ENCODE data around the gene PANK4. TPM values are rescaled to one million over a fixed set of nuclear protein-coding genes. Genes with fewer than 3 reads are reported as not detected.

The PANK4 gene
- total RNA-seq, 1 donor from 2014 or later = 26.3 TPM

GRCh38 chr1:2496087-2496622 lies 30.2 kb downstream of the PANK4 start:
- Histone ChIP-seq H3K27me3 (ENCODE audit: insufficient read depth, low read length) (no peaks in the 10 kb centered on the region), H3K36me3 (ENCODE audit: insufficient read depth, low read length) (no peaks in the 10 kb centered on the region), H3K9me3 (ENCODE audit: insufficient read depth, low read depth, low read length) (no peaks in the 10 kb centered on the region), H3K4me1 (ENCODE audit: insufficient read depth, low read length) (no peaks in the 10 kb centered on the region), H3K79me2 (ENCODE audit: insufficient read depth, low read length) (no peaks in the 10 kb centered on the region), H3K9ac (ENCODE audit: low read length) (no peak overlapping the region), H3K27ac (ENCODE audit: low read depth, low read length) (no peak overlapping the region), H2AFZ (ENCODE audit: low read depth, low read length) (no peak overlapping the region), H4K20me1 (ENCODE audit: insufficient read depth, low read length) (no peaks in the 10 kb centered on the region), H3K4me2 (ENCODE audit: low read length) (no peak overlapping the region), H3K4me3 (ENCODE audit: insufficient read depth, low read depth, low read length) (no peak overlapping the region)
- FAIRE-seq (no peak), DNase-seq (ENCODE audit: low read depth) (no peak)
- H3K36me3 Mint-ChIP-seq (ENCODE audit: low read depth, unreplicated experiment) = no peaks in the 10 kb centered on the region
- TF ChIP-seq, protein P1, sequence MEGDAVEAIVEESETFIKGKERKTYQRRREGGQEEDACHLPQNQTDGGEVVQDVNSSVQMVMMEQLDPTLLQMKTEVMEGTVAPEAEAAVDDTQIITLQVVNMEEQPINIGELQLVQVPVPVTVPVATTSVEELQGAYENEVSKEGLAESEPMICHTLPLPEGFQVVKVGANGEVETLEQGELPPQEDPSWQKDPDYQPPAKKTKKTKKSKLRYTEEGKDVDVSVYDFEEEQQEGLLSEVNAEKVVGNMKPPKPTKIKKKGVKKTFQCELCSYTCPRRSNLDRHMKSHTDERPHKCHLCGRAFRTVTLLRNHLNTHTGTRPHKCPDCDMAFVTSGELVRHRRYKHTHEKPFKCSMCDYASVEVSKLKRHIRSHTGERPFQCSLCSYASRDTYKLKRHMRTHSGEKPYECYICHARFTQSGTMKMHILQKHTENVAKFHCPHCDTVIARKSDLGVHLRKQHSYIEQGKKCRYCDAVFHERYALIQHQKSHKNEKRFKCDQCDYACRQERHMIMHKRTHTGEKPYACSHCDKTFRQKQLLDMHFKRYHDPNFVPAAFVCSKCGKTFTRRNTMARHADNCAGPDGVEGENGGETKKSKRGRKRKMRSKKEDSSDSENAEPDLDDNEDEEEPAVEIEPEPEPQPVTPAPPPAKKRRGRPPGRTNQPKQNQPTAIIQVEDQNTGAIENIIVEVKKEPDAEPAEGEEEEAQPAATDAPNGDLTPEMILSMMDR (IDR thresholded peaks at IDR 0.05; ENCODE audit: insufficient read depth, low read depth, low read length) = no peak
- no peak for TF ChIP-seq EZH2 (IDR thresholded peaks at IDR 0.05; ENCODE audit: insufficient read depth, low read length)
- H3K27me3 Mint-ChIP-seq (ENCODE audit: low read depth, unreplicated experiment) = peaks cover 5% of the 10 kb centered on the region
- no peaks in the 10 kb centered on the region for H3K9me3 Mint-ChIP-seq (ENCODE audit: unreplicated experiment)
- H3K4me1 Mint-ChIP-seq (ENCODE audit: low read depth, unreplicated experiment) = no peaks in the 10 kb centered on the region
- peak overlapping the region; percentile 41 for H3K27ac Mint-ChIP-seq (ENCODE audit: unreplicated experiment)
- no peak overlapping the region for H3K4me3 Mint-ChIP-seq (ENCODE audit: unreplicated experiment)

DNA sequence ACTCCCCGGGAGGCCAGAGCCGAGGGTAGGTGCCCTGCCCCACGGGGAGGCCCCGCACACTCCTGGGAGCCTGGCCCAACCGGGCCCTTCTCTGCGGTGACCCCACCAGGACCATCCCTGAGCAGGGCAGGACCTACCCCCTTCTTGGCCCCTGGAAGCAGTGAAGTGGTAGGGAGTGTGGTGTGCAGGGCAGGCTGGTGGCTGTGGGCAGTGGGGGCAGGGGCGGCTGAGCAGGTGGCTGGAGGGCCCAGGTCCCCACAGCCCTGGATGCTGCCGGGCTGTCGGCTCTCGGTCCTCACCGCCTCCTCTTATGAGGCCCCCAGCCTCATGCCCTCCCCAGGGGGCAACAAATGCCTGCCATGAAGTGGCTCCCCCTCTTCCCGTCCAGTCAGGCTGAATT lies 30.9 kb downstream of the PANK4 start:
- TF ChIP-seq, protein P1 (IDR thresholded peaks at IDR 0.05; ENCODE audit: insufficient read depth, low read depth, low read length) = no peak
- TF ChIP-seq EZH2 (IDR thresholded peaks at IDR 0.05; ENCODE audit: insufficient read depth, low read length) = no peak
- Mint-ChIP-seq H3K27me3 (ENCODE audit: low read depth, unreplicated experiment) (peaks cover 5% of the 10 kb centered on the region), H3K27ac (ENCODE audit: unreplicated experiment) (no peak overlapping the region), H3K9me3 (ENCODE audit: unreplicated experiment) (no peaks in the 10 kb centered on the region), H3K36me3 (ENCODE audit: low read depth, unreplicated experiment) (no peaks in the 10 kb centered on the region), H3K4me3 (ENCODE audit: unreplicated experiment) (no peak overlapping the region), H3K4me1 (ENCODE audit: low read depth, unreplicated experiment) (no peaks in the 10 kb centered on the region)
- Histone ChIP-seq H2AFZ (ENCODE audit: low read depth, low read length) (no peak overlapping the region), H3K4me3 (ENCODE audit: insufficient read depth, low read depth, low read length) (no peak overlapping the region), H3K4me1 (ENCODE audit: insufficient read depth, low read length) (no peaks in the 10 kb centered on the region), H3K9me3 (ENCODE audit: insufficient read depth, low read depth, low read length) (no peaks in the 10 kb centered on the region), H3K9ac (ENCODE audit: low read length) (no peak overlapping the region), H4K20me1 (ENCODE audit: insufficient read depth, low read length) (no peaks in the 10 kb centered on the region), H3K27ac (ENCODE audit: low read depth, low read length) (no peak overlapping the region), H3K4me2 (ENCODE audit: low read length) (no peak overlapping the region), H3K79me2 (ENCODE audit: insufficient read depth, low read length) (no peaks in the 10 kb centered on the region), H3K36me3 (ENCODE audit: insufficient read depth, low read length) (no peaks in the 10 kb centered on the region), H3K27me3 (ENCODE audit: insufficient read depth, low read length) (no peaks in the 10 kb centered on the region)
- FAIRE-seq (no peak), DNase-seq (ENCODE audit: low read depth) (no peak)

DNA sequence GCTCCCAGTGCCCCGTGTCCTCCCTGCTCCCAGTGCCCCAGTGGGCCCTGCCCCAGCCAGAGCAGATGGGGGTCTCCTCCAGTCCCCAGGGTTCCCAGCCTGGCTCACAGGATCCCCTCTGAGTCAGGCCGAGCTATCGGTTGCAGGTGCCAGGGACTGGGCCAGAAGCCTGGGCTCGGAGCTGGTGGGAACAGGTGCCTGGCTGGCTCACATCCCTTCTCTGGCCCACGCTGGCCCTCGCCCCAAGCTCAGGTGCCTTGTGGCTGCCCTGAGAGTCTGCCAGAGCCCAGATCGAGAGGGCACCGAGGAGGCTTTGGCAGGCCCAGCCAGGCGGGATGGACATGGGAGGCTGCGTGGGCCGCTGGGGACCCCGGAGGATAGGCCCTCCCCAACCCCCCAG lies 31.4 kb downstream of the PANK4 start:
- Mint-ChIP-seq H3K9me3 (ENCODE audit: unreplicated experiment) (no peaks in the 10 kb centered on the region), H3K4me3 (ENCODE audit: unreplicated experiment) (no peak overlapping the region), H3K27me3 (ENCODE audit: low read depth, unreplicated experiment) (peaks cover 5% of the 10 kb centered on the region), H3K36me3 (ENCODE audit: low read depth, unreplicated experiment) (no peaks in the 10 kb centered on the region), H3K4me1 (ENCODE audit: low read depth, unreplicated experiment) (no peaks in the 10 kb centered on the region), H3K27ac (ENCODE audit: unreplicated experiment) (no peak overlapping the region)
- H4K20me1 ChIP-seq (ENCODE audit: insufficient read depth, low read length) = no peaks in the 10 kb centered on the region
- no peak overlapping the region for H3K27ac ChIP-seq (ENCODE audit: low read depth, low read length)
- no peak for DNase-seq (ENCODE audit: low read depth)
- H3K9me3 ChIP-seq (ENCODE audit: insufficient read depth, low read depth, low read length) = no peaks in the 10 kb centered on the region
- H3K9ac ChIP-seq (ENCODE audit: low read length) = no peak overlapping the region
- no peaks in the 10 kb centered on the region for H3K4me1 ChIP-seq (ENCODE audit: insufficient read depth, low read length)
- no peak overlapping the region for H2AFZ ChIP-seq (ENCODE audit: low read depth, low read length)
- no peaks in the 10 kb centered on the region for H3K79me2 ChIP-seq (ENCODE audit: insufficient read depth, low read length)
- no peaks in the 10 kb centered on the region for H3K27me3 ChIP-seq (ENCODE audit: insufficient read depth, low read length)
- no peaks in the 10 kb centered on the region for H3K36me3 ChIP-seq (ENCODE audit: insufficient read depth, low read length)
- TF ChIP-seq EZH2 (IDR thresholded peaks at IDR 0.05; ENCODE audit: insufficient read depth, low read length) = no peak
- TF ChIP-seq, protein P1 (IDR thresholded peaks at IDR 0.05; ENCODE audit: insufficient read depth, low read depth, low read length) = no peak
- no peak for FAIRE-seq
- no peak overlapping the region for H3K4me3 ChIP-seq (ENCODE audit: insufficient read depth, low read depth, low read length)
- no peak overlapping the region for H3K4me2 ChIP-seq (ENCODE audit: low read length)
